Measurements from ENCODE around the gene CGREF1.
A peak's percentile ranks its signal among the peaks of the same experiment; 100 is the strongest.

DNA sequence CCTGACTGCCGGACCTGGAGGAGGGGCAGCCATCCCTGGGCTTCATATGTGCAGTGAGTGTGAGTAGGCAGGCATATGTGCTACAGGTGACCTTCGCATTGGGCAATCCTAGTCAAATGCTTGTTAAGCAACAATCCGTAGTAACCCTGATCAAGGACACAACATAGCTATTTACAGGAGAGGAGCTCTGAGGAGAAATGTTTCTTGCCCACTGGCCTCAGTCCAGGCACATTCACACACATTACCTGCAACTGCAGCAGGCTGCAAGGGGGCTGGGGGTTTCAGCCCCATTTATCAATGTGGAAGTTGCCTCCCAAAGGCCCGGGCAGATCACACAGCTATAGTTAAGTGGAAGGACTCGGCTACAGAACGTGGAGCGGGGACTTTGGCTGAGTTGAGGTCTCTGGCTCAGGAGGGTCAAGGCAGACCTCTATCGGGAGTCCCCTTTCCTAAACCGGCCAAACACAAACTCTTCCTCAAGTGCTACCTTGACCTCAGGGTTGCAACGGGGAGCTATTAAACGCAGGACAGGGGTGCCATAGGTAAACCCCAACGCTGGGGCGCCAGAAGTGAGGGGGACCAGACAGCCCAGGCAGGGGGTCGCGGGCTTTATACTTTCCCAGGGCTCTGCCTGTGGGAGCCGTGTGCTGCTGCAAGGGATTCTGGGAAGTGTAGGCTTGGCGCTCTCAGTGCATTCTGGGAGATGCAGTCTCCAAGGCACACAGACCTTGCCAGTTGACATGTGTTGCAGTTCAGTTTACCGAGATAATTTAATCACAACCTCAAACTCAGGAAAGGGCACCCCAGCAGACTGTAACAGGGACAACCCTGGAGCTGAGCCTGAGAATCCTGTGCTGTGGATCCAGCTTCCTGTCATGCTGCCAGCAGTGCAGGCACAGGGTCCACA lies 22.9 kb downstream of the CGREF1 start:
- peak; percentile 63 for TF ChIP-seq POLR2A (IDR thresholded peaks at IDR 0.05; ENCODE audit: low read depth, low read length)
- TF ChIP-seq, protein P1, sequence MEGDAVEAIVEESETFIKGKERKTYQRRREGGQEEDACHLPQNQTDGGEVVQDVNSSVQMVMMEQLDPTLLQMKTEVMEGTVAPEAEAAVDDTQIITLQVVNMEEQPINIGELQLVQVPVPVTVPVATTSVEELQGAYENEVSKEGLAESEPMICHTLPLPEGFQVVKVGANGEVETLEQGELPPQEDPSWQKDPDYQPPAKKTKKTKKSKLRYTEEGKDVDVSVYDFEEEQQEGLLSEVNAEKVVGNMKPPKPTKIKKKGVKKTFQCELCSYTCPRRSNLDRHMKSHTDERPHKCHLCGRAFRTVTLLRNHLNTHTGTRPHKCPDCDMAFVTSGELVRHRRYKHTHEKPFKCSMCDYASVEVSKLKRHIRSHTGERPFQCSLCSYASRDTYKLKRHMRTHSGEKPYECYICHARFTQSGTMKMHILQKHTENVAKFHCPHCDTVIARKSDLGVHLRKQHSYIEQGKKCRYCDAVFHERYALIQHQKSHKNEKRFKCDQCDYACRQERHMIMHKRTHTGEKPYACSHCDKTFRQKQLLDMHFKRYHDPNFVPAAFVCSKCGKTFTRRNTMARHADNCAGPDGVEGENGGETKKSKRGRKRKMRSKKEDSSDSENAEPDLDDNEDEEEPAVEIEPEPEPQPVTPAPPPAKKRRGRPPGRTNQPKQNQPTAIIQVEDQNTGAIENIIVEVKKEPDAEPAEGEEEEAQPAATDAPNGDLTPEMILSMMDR (IDR thresholded peaks at IDR 0.05; ENCODE audit: extremely low read depth in 1 of 2, insufficient read depth in 1 of 2, low read depth in 1 of 2, low read length in 2 of 2): no peak

Measured in endothelial cell of umbilical vein (primary cell).